Mesenteric fat pad (tissue), 1 donor: ENCODE measurements around the gene CDH7. TPM values are rescaled to one million over a fixed set of nuclear protein-coding genes. Genes with fewer than 3 reads are reported as not detected.

Source experiments
- DNase-seq: peaks from one replicate; pipeline ENCODE4 v3.0.0-alpha.2; 2020; ENCODE audit warnings: low spot score
- total RNA-seq: library from RNA; stranded (reverse); fragmentation: NEBNext Ultra II Directional; extraction: Animal tissue kit (Norgen Biotek cat#: 25700); gene quantifications from one replicate; pipeline ENCODE4 v1.2.1, GENCODE V29; 2021
- donor health status: DM: yes; HTN: yes; CAD: no.

Gene CDH7
- total RNA-seq, 1 donor from 2014 or later = not detected

- DNase-seq = no peak
Observed at GRCh38 chr18:65767406-65767805, 16.6 kb downstream of the CDH7 start.

DNA sequence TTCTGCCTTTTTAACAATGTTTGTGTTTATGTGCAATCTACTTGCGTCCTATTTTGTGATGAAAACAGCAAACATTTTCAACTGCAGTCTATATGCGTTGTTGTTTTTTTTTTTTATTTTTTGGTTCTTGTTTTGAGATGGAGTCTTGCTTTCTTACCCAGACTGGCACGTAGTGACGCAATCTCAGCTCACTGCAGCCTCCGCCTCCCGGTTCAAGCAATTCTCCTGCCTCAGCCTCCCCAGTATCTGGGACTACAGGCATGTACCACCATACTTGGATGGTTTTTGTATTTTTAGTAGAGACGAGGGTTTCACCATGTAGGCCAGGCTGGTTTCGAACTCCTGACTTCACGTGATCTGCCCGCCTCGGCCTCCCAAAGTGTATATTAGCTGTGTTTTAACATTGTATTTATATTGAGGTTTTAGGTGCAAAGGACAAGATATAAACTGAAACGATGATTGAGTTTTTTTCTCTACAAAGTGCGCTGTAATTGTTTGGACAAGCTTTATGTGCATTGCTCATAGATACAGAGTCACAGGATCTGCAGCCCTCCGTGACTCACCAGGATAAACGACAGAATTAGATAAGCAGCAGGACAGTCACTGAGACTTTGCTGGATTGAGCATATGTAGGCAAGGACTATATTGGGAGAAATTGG is 17.4 kb downstream of the CDH7 start:
- no peak for DNase-seq

DNA sequence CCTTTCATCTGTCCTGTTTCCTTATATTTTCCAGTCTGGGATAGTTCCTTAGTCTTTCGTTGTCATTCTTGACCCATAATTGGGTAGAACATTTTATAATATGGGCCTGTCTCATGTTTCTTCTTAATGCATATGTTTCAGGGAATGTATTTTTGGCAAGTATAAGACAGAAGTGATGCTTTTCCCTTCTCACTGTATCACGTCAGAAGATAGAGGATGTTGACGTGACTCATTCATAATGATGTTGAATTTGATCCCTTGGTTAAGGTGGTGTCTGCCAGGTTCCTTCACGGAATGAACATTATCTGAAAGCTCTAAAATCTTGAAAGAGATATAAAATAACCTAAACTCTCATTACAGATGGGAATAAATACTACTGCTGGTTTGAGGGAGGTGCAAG is 18.8 kb downstream of the CDH7 start:
- DNase-seq = no peak

DNA sequence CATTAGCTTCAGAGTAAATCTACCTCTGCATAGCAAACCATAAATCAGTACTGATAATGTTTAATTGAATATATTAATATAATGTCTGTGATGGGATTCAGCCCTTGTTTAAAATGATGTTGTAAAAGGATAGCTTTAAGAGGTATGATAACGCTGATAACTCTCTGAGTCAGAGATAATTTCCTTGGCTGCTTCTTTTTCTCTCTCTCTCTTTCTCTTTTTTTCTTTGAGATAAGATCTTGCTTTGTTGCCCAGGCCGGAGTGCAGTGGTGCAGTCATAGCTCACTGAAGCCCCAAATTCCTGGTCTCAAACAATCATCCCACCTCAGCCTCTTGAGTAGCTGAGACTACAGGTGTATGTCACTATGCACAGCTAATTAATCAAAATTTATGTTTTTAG is 35.7 kb downstream of the CDH7 start:
- DNase-seq = no peak

GRCh38 chr18:65788373-65788772 is 37.6 kb downstream of the CDH7 start:
- DNase-seq = no peak

GRCh38 chr18:65790604-65791003 is 39.8 kb downstream of the CDH7 start:
- no peak for DNase-seq

DNA sequence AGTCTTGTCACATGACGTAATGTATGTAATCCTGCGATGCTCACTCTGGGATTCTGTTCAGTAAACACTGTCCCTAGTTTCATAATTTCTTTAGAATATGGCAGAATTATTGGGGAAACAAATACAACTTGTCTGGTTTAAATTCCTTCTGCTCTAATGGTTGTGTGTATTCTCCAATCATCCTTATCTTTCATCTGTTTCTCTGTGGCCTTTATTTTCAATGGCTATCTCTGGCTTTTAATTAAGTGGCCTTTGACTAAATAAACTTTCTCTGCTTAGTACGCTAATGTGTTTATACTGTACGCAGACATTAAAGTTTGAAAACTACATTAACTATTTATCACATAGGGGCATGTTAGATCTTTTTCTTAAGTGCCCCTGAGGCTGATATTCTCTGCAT is 40.9 kb downstream of the CDH7 start:
- no peak for DNase-seq

- no peak for DNase-seq
Observed at GRCh38 chr18:65792456-65793074, 41.8 kb downstream of the CDH7 start.

DNA sequence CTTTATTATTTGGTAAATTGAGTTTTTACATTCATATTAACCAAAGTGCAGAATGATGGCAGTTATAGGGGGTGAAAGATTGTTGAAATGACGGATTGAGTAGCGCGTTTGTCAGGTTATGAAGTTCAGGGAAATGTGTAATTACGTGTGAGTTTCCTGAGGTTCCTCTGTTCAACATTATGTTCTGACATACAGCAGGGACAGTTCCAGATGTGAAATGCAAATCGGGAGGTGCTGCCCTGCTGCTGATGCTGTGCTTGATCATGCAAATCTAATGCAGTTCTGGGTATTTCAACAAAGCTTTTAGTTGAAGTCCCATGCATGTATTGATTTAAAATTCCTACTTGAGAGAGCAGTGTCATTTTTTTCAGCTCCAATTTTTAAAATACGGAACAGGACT is 57.9 kb downstream of the CDH7 start:
- no peak for DNase-seq

DNA sequence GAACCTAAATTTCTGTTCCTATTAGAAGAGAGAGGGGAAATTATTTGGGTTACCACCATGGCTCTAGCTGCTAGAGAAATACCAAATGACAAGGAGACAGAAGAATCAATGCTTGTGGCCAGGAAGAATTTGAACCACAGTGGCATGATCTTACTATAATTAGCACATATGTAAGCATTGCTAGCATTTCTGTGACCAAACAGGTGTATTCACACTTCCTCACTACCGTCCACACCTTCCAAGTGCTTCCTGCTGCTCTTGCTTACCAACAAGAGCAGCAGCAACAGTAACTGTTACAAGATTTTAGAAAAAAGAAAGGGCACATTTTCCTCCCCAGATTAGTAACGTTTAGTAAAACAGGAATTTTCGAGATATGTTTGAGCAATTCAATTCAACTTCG is 60.5 kb downstream of the CDH7 start:
- DNase-seq = no peak

DNA sequence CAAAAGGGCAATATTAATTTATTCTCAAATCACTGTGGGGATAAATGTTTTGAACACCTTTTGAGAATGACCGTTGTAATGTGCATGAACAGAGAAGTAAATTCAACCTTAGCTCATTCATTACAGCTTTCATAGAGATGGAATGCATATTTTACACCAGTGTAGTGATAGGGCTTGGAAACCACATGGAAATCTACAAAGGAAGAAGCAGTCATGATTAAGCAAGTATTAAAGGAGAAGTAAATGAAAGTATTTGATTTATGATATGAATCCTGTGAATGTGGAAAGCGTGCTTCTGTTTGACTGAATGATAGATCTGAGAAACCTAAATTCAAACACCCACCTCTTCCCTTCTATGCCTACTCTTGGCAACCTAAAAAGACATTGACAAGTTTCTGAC is 64.7 kb downstream of the CDH7 start:
- DNase-seq = no peak

DNA sequence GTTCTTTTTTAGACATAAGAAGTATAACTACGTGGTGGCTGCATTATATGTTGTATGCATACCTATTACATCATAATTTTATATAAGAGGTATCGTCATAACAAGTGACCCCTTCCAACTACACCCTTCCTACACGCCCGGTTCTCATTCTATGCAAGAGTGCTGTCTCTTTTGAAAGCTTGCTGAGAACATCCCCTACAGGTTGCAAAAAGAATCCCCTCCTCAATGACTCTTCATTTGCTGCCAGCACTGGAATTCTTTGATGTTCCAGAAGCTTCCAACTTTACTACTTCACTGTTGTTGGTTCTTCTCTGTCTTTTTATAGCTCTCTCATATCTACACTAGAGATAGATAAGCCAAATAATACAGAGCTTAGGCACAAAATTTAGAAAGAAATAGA is 66.4 kb downstream of the CDH7 start:
- DNase-seq = no peak

- no peak for DNase-seq
Observed at GRCh38 chr18:65821911-65822310, 71.1 kb downstream of the CDH7 start.

DNA sequence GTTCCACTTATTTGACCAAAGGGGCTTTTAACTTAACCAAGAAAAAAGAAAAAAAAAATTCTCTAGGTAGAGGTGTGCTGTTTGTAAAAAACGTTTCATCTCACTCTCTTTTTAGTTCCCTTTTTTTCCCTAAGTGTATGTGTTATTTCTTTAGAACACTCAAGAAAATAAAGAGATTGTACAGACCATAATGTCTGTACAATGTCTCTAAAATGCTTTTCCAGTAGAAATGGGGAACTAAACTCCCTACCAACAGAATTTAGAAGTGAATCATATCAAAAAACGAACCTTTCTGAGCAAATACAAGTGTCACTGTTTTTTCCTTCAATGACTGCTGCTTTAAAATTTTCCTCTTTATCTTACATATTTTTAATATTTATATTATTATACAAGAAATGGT is 72.0 kb downstream of the CDH7 start:
- no peak for DNase-seq

DNA sequence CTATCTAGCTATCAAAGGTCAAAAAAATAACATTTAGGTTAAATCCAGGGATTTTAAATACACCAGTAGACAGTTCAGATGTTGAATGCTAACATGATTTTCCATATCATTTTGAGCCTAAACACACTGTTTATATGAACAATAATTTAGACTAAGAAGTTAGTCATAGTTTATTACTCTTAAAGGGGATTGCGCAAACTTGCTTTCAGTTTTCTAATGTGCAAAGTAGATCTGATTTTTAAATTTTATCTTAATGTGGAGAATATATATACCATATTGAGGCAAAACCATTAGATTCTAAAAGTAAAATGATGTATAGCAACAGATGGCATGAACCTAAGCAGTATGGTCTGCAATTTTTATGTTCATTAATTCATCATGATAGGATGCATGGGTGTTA is 76.6 kb downstream of the CDH7 start:
- DNase-seq = no peak

DNA sequence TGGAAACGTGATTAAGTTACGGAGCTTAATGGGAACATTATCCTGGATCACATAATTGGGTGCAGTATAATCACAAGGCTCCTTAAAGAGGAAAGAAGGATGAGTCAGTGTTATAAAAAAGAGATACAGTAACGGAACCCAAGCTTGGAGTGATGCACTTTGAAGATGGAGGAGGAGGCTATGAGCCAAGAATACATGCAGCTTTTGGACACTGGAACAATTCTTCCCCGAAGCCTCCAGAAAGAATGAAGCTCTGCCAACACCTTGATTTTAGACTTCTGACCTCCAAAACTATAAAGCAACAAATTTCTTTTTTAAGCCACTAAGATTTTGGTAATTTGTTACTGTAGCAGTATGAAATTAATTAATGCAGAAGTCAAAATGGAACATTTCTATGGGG is 85.1 kb downstream of the CDH7 start:
- no peak for DNase-seq

- DNase-seq = no peak
Observed at GRCh38 chr18:65846107-65846506, 95.3 kb downstream of the CDH7 start.

- DNase-seq = no peak
Observed at GRCh38 chr18:65852273-65852672, 101.5 kb downstream of the CDH7 start.

GRCh38 chr18:65859075-65859474 is 108.3 kb downstream of the CDH7 start:
- DNase-seq = no peak

- DNase-seq = no peak
Observed at GRCh38 chr18:65869527-65869926, 118.7 kb downstream of the CDH7 start.

DNA sequence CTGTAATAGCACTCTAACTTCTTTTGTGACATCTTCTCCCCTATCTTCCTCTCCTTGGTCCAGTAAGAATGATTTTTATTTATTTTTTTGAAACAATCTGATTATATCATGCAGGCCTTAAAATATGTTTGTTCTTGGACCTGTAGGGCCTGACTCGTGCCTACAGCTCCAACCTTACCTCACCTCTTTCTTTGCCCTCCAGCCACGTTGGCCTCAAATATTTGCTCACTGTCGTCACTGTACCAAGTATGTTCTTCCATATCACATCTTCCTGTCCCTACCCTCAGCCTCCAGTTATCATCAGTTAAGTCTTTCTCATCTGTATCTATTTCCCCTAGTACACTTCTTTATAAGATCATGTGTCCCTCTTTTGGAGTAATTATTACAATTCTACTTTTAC is 125.5 kb downstream of the CDH7 start:
- no peak for DNase-seq

- DNase-seq = no peak
Observed at GRCh38 chr18:65897292-65897691, 146.5 kb downstream of the CDH7 start.

DNA sequence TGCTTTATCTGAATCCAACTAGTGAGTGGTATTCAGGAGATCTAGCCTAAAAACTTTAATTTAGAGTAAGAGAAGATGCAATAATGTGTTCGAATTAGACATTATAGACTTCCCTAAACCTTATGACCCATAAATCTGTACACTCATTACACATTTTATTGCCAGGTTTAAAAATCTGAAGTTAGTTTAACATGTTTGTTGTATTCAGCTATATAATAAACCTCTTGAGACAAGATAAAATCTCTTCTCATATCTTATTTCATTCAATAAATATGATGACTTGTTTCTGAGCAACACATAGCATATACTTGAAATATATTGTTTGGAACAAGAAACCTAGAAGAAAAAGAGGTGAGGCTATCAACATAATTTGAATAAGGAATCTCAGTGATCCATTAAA is 150.7 kb downstream of the CDH7 start:
- DNase-seq = no peak
